Body of pancreas (tissue), 4 donors: ENCODE results near the gene AATF.

Experiments
- POLR2A ChIP-seq, 3 donors: fragments of 450-650 bp; IDR thresholded peaks; one replicate each; pipeline ENCODE4 v1.6.1; 2016; ENCODE audit warnings: antibody characterized with exemption in 3 of 3, mild to moderate bottlenecking in 2 of 3
- TF ChIP-seq, protein P1 (sequence below), 7 experiments: fragments of 450-650 bp in 4 of 7; fragments of 200-600 bp in 3 of 7; sonication (generic) in 3 of 7; IDR thresholded peaks; one replicate each; pipeline ENCODE4 v1.5.1; 2016 to 2019; ENCODE audit warnings: antibody characterized with exemption in 7 of 7

DNA sequence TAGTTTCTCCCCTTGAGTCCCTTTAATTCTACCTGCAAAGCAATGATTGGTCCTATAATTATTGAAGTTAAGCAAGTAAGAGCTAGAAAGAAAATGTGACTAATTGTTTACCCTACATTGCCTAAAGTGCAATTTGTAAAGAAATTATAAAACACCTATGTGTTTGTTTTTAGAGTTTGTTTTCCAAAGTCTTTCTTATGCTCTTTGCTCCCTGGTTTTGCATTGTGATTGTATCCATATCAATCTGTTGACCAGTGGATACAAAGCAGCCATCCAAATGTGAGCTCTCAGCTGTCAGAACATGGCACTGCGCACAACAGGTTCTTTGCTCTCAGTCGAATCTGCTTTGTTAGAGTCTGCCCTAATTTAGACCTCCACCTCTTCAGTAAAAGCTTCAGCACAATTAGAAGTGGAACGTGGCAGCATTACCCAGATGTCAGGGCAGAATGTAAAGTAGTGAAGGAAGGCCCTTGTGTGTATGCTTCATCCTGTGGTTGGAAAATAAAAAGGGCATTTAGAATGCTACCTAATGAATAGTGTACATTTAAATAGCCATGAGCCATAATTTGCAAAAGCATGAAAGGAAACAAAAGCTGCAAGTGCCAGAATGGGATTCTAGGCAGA, 70.5 kb downstream of the AATF start:
- TF ChIP-seq, protein P1, sequence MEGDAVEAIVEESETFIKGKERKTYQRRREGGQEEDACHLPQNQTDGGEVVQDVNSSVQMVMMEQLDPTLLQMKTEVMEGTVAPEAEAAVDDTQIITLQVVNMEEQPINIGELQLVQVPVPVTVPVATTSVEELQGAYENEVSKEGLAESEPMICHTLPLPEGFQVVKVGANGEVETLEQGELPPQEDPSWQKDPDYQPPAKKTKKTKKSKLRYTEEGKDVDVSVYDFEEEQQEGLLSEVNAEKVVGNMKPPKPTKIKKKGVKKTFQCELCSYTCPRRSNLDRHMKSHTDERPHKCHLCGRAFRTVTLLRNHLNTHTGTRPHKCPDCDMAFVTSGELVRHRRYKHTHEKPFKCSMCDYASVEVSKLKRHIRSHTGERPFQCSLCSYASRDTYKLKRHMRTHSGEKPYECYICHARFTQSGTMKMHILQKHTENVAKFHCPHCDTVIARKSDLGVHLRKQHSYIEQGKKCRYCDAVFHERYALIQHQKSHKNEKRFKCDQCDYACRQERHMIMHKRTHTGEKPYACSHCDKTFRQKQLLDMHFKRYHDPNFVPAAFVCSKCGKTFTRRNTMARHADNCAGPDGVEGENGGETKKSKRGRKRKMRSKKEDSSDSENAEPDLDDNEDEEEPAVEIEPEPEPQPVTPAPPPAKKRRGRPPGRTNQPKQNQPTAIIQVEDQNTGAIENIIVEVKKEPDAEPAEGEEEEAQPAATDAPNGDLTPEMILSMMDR (IDR thresholded peaks at IDR 0.05), result no peak
- no peak for TF ChIP-seq POLR2A (IDR thresholded peaks at IDR 0.05)
